HCT116 (cell line): Measurements from ENCODE around the gene NRXN2. TPM values are rescaled to one million over a fixed set of nuclear protein-coding genes. Genes with fewer than 3 reads are reported as not detected.

ENCODE experiments used
- ATAC-seq: fragments of 200-7000 bp; cut with Tn5 transposase; 2 replicates; pipeline ENCODE4 v1.9.1; 2020; ENCODE audit warnings: mild to moderate bottlenecking, moderate library complexity
- BruUV-seq: library from RNA; stranded (reverse); fragments of 400-500 nt; replicated peaks from 2 replicates; lab custom pipeline; 2021; lab: Mats Ljungman, UMichigan
- CTCF ChIA-PET: fragments of 300-600 bp; sonication (Branson Sonifier 250); formaldehyde crosslinking; loops from one replicate; lab custom pipeline; 2021; ENCODE audit warnings: antibody characterized with exemption; lab: Charles Lee
- POLR2A ChIA-PET: fragments of 300-600, 350-600 bp; sonication (Branson Sonifier 250); formaldehyde crosslinking; loops from one replicate; lab custom pipeline; 2021; ENCODE audit warnings: antibody characterized with exemption; lab: Charles Lee
- RAD21 ChIA-PET, 2 experiments: fragments of 300-600 bp; sonication (Branson Sonifier 250); formaldehyde crosslinking; loops; one replicate each; lab custom pipeline; 2023; ENCODE audit warnings: low total read pairs in 2 of 2; ENCODE audit not compliant: uncharacterized antibody in 2 of 2, unreplicated experiment in 2 of 2, low non-redundant PET in 1 of 2; lab: Charles Lee
- DNase-seq: peaks from one replicate; pipeline ENCODE4 v3.0.0-alpha.2; 2010; ENCODE audit warnings: low read depth, low spot score
- H2AFZ ChIP-seq: fragments of 200-600 bp; shearing (Covaris generic), sonication (generic); 2 replicates; pipeline ENCODE4 v1.6.1; 2017; ENCODE audit warnings: low read depth, mixed run types, mixed read lengths, antibody characterized with exemption, low read length; ENCODE audit not compliant: poor library complexity, severe bottlenecking
- H3K27ac ChIP-seq: 2 replicates; pipeline ENCODE4 v1.5.1; 2012; ENCODE audit warnings: low read depth, low read length
- H3K27me3 ChIP-seq: fragments of 200-600 bp; sonication (generic); 2 replicates; pipeline ENCODE4 v1.6.1; 2016; ENCODE audit warnings: mixed run types, low read length, mixed read lengths; ENCODE audit not compliant: insufficient read depth
- H3K36me3 ChIP-seq, 2 experiments: fragments of 200-500 bp in 1 of 2; fragments of 200-600 bp in 1 of 2; sonication (Bioruptor generic) in 1 of 2; sonication (generic) in 1 of 2; 2 replicates each; pipeline versions ENCODE4 v1.5.1 to v1.6.1; 2014 to 2016; ENCODE audit warnings: low read length in 2 of 2, inconsistent platforms in 1 of 2, mixed read lengths in 1 of 2, mixed run types in 1 of 2; ENCODE audit not compliant: insufficient read depth in 2 of 2, control insufficient read depth in 1 of 2
- H3K4me1 ChIP-seq, 2 experiments: fragments of 200-600 bp in 1 of 2; sonication (generic) in 1 of 2; 2 replicates each; pipeline versions ENCODE4 v1.5.1 to v1.6.1; 2012 to 2017; ENCODE audit warnings: low read length in 2 of 2, inconsistent platforms in 1 of 2, mild to moderate bottlenecking in 1 of 2, mixed read lengths in 1 of 2, mixed run types in 1 of 2, moderate library complexity in 1 of 2; ENCODE audit not compliant: insufficient read depth in 2 of 2, control insufficient read depth in 1 of 2
- H3K4me2 ChIP-seq: fragments of 200-600 bp; sonication (generic); 2 replicates; pipeline ENCODE4 v1.6.1; 2017; ENCODE audit warnings: mixed run types, low read length, mixed read lengths
- H3K4me3 ChIP-seq, 2 experiments: fragments of 200-600 bp in 1 of 2; sonication (generic) in 1 of 2; replicated peaks in 1 of 2; 2 replicates each; pipeline ENCODE4 v1.5.1; 2011 to 2016; ENCODE audit warnings: low read length in 2 of 2, control low read depth in 1 of 2, low read depth in 1 of 2, mild to moderate bottlenecking in 1 of 2, mixed read lengths in 1 of 2, mixed run types in 1 of 2
- H3K79me2 ChIP-seq: fragments of 200-600 bp; sonication (generic); 2 replicates; pipeline ENCODE4 v1.6.1; 2017; ENCODE audit warnings: mild to moderate bottlenecking, mixed run types, low read length, moderate library complexity, mixed read lengths; ENCODE audit not compliant: insufficient read depth
- H3K9ac ChIP-seq: fragments of 200-600 bp; sonication (generic); 2 replicates; pipeline ENCODE4 v1.6.1; 2016; ENCODE audit warnings: low read length, mixed read lengths
- H3K9me2 ChIP-seq: fragments of 200-600 bp; sonication (generic), shearing (Covaris generic); 2 replicates; pipeline ENCODE4 v1.6.1; 2017; ENCODE audit warnings: mixed run types, mild to moderate bottlenecking, moderate library complexity; ENCODE audit not compliant: insufficient read depth
- H3K9me3 ChIP-seq, 2 experiments: fragments of 200-500 bp in 1 of 2; fragments of 200-600 bp in 1 of 2; sonication (Bioruptor generic) in 1 of 2; sonication (generic) in 1 of 2; 2 replicates each; pipeline ENCODE4 v1.6.1; 2014 to 2017; ENCODE audit warnings: low read length in 2 of 2, mixed read lengths in 2 of 2, inconsistent platforms in 1 of 2, low read depth in 1 of 2, mild to moderate bottlenecking in 1 of 2, mixed run types in 1 of 2, moderate library complexity in 1 of 2; ENCODE audit not compliant: control insufficient read depth in 1 of 2, insufficient read depth in 1 of 2
- H4K20me1 ChIP-seq: fragments of 200-600 bp; sonication (generic), shearing (Covaris generic); 2 replicates; pipeline ENCODE4 v1.6.1; 2017; ENCODE audit warnings: mixed run types, mild to moderate bottlenecking, moderate library complexity; ENCODE audit not compliant: insufficient read depth
- CBX3 ChIP-seq: IDR thresholded peaks from 2 replicates; pipeline ENCODE4 v1.6.1; 2012; ENCODE audit warnings: low read depth
- EZH2phosphoT487 ChIP-seq: fragments of 200-600 bp; IDR thresholded peaks from 2 replicates; pipeline ENCODE4 v1.6.1; 2018; ENCODE audit warnings: antibody characterized with exemption, borderline replicate concordance
- JUND ChIP-seq: IDR thresholded peaks from 2 replicates; pipeline ENCODE4 v1.6.1; 2012
- MAX ChIP-seq: IDR thresholded peaks from 2 replicates; pipeline ENCODE4 v1.6.1; 2012
- REST ChIP-seq: IDR thresholded peaks from 2 replicates; pipeline ENCODE4 v1.6.1; 2012; ENCODE audit warnings: low read depth
- ZNF274 ChIP-seq: fragments of 200-500 bp; sonication (Bioruptor generic); IDR thresholded peaks from 2 replicates; pipeline ENCODE4 v1.6.1; 2014; ENCODE audit warnings: mild to moderate bottlenecking, low read depth, low read length, inconsistent platforms
- intact Hi-C: fragments of 100-400 bp; cut with micrococcal nuclease; formaldehyde crosslinking; loops from 2 replicates; pipeline ENCODE4 v1.10.0; 2022
- total RNA-seq: library from RNA; stranded (reverse); gene quantifications from one replicate; pipeline ENCODE4 v1.2.1, GENCODE V29; 2021; ENCODE audit not compliant: unreplicated experiment

Gene NRXN2
- total RNA-seq, 1 experiment from 2014 or later, result 1.5 TPM

GRCh38 chr11:64759722-64760719 lies 37.0 kb upstream of the NRXN2 start, which contains the start of gene PYGM:
Gene PYGM (minus strand): TSS chr11:64759974. CDS start chr11:64759898, 76 bp downstream.
- H3K4me1 ChIP-seq, result peaks cover 0 to 11% of the 10 kb centered on the region in 2 experiments; a peak in 1 of 4 replicates
- no peaks in the 10 kb centered on the region for H3K27me3 ChIP-seq
- no TSS peak for BruUV-seq
- no peak within 1 kb of the TSS for H3K27ac ChIP-seq
- peaks cover 10% of the 10 kb centered on the region; the same call in 1 of the 2 replicates for H4K20me1 ChIP-seq
- no peaks in the 10 kb centered on the region for H3K9me2 ChIP-seq
- ATAC-seq, result peak; percentile 24
- H3K4me3 ChIP-seq, result no peak within 1 kb of the TSS
- CTCF ChIA-PET, result interaction anchor here (0.9 kb wide), 1 partner anchor 19 kb away, joined by 4 read pairs; the partner anchor contains the start of gene SF1
- H3K79me2 ChIP-seq, result peaks cover 9% of the 10 kb centered on the region; the same call in 1 of the 2 replicates
- intact Hi-C loops, result no loop called here
- peaks cover 20 to 21% of the 10 kb centered on the region in 2 experiments for H3K36me3 ChIP-seq
- no peak within 1 kb of the TSS for H3K9ac ChIP-seq
- RAD21 ChIA-PET, result no interaction called here
- H3K9me3 ChIP-seq, result no peaks in the 10 kb centered on the region
- H2AFZ ChIP-seq, result no peak within 1 kb of the TSS
- TF ChIP-seq EZH2phosphoT487, result no peak
- TF ChIP-seq ZNF274, result no peak
- no peak for TF ChIP-seq REST
- no peak for TF ChIP-seq MAX
- no peak for TF ChIP-seq JUND
- no peak for TF ChIP-seq CBX3
- TF ChIP-seq, all 23 proteins: peak for 0
- POLR2A ChIA-PET, result interaction anchor here (0.8 to 1.1 kb wide), 3 partner anchors 10 to 19 kb away, joined by 3 to 4 read pairs (median 4); partner anchors contain the start of gene SF1
- DNase-seq, result no peak
- no peak within 1 kb of the TSS for H3K4me2 ChIP-seq
